Osteoblast (primary cell): ENCODE measurements around the gene DDO. TPM values are rescaled to one million over a fixed set of nuclear protein-coding genes. Genes with fewer than 3 reads are reported as not detected.

Source experiments
- DNase-seq: peaks from one replicate; pipeline ENCODE4 v3.0.0; 2011; ENCODE audit warnings: low spot score, mixed read lengths; ENCODE audit not compliant: insufficient read length; ENCODE audit errors: missing footprints
- H2AFZ ChIP-seq: 2 replicates; pipeline ENCODE4 v1.6.0; 2011; ENCODE audit warnings: mild to moderate bottlenecking, low read length
- H3K27ac ChIP-seq: 2 replicates; pipeline ENCODE4 v1.5.1; 2011; ENCODE audit warnings: mild to moderate bottlenecking, low read depth, low read length, moderate library complexity
- H3K27me3 ChIP-seq: 2 replicates; pipeline ENCODE4 v1.6.0; 2012; ENCODE audit warnings: mild to moderate bottlenecking, control low read depth, inconsistent platforms, low read length, moderate library complexity; ENCODE audit not compliant: insufficient read depth
- H3K36me3 ChIP-seq: 2 replicates; pipeline ENCODE4 v1.5.1; 2011; ENCODE audit warnings: mild to moderate bottlenecking, low read length, control low read depth, moderate library complexity; ENCODE audit not compliant: insufficient read depth
- H3K4me1 ChIP-seq: 2 replicates; pipeline ENCODE4 v1.5.1; 2011; ENCODE audit warnings: mild to moderate bottlenecking, low read length, control low read depth, moderate library complexity; ENCODE audit not compliant: insufficient read depth
- H3K4me2 ChIP-seq: 2 replicates; pipeline ENCODE4 v1.6.0; 2011; ENCODE audit warnings: mild to moderate bottlenecking, low read length; ENCODE audit not compliant: insufficient read depth
- H3K4me3 ChIP-seq: fragments of 200-600 bp; sonication (generic); 3 replicates; pipeline ENCODE4 v1.5.1; 2012; ENCODE audit warnings: mild to moderate bottlenecking, low read length, inconsistent platforms; ENCODE audit not compliant: insufficient read depth
- H3K79me2 ChIP-seq: 2 replicates; pipeline ENCODE4 v1.6.0; 2012; ENCODE audit warnings: mild to moderate bottlenecking, low read length, control low read depth, inconsistent platforms; ENCODE audit not compliant: insufficient read depth
- H3K9me3 ChIP-seq: 2 replicates; pipeline ENCODE4 v1.5.1; 2011; ENCODE audit warnings: low read depth, low read length, control low read depth
- H4K20me1 ChIP-seq: 2 replicates; pipeline ENCODE4 v1.6.0; 2012; ENCODE audit warnings: mild to moderate bottlenecking, low read length, control low read depth; ENCODE audit not compliant: insufficient read depth
- total RNA-seq: library from RNA; depleted of rRNA; stranded (reverse); fragments of >200 nt; gene quantifications from 2 replicates; pipeline ENCODE4 v1.2.3, GENCODE V29; 2012
- TF ChIP-seq, protein P1 (sequence below): IDR thresholded peaks from 2 replicates; pipeline ENCODE4 v1.5.1; 2011; ENCODE audit warnings: mild to moderate bottlenecking, low read depth, low read length, moderate library complexity; ENCODE audit errors: extremely low read depth

Gene DDO
- total RNA-seq, 1 donor: 3.6 TPM

DNA sequence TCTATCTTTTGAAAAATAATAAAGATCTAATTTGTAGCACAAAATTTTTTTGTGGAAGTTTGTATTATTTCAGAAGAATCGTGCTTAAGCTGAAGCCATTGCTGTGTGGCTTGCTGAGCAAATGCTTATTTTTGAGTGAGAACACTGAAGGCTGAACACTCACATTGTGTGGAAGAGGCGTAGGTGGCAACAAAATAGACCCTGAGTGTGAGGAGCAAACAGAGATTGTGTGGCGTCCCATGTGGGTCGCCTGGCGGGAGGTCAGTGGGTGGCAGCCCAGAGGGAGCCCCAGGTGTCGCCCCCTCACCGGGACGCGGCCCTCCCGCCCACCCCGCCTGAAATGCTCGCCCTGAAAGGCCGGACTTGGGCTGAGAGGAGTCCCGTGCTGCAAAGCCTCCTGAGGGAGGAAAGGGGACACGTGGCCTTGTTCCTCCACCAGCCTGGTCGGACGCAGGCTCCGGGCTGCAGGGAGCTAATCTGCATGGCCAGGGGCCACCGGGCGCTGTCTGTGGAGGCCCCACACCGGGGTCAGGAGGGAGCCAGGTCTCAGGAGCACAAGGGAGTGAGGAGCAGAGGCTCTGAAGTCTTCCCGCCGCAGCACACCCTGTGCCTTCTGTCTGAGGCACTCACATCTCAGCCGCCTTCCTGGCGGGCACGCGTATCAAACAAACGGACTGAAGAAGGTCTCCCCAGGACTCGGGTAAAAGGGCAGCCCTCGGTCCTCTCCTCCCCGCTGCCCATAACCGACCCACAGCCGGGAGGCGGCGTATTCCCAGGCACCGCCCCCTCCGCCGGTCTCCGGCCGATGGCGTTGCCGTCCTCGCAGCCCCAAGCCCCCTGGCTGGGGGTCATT is 15.9 kb downstream of the DDO start:
- no peaks in the 10 kb centered on the region for H3K36me3 ChIP-seq
- peak overlapping the region; percentile 53 for H3K4me2 ChIP-seq
- H3K4me1 ChIP-seq: no peaks in the 10 kb centered on the region
- H3K79me2 ChIP-seq: no peaks in the 10 kb centered on the region
- TF ChIP-seq, protein P1, sequence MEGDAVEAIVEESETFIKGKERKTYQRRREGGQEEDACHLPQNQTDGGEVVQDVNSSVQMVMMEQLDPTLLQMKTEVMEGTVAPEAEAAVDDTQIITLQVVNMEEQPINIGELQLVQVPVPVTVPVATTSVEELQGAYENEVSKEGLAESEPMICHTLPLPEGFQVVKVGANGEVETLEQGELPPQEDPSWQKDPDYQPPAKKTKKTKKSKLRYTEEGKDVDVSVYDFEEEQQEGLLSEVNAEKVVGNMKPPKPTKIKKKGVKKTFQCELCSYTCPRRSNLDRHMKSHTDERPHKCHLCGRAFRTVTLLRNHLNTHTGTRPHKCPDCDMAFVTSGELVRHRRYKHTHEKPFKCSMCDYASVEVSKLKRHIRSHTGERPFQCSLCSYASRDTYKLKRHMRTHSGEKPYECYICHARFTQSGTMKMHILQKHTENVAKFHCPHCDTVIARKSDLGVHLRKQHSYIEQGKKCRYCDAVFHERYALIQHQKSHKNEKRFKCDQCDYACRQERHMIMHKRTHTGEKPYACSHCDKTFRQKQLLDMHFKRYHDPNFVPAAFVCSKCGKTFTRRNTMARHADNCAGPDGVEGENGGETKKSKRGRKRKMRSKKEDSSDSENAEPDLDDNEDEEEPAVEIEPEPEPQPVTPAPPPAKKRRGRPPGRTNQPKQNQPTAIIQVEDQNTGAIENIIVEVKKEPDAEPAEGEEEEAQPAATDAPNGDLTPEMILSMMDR: no peak
- no peaks in the 10 kb centered on the region for H3K27me3 ChIP-seq
- no peak for DNase-seq
- no peak overlapping the region for H3K27ac ChIP-seq
- peak overlapping the region; percentile 66 for H3K4me3 ChIP-seq
- no peaks in the 10 kb centered on the region for H4K20me1 ChIP-seq
- H2AFZ ChIP-seq: peak overlapping the region; percentile 66
- H3K9me3 ChIP-seq: no peaks in the 10 kb centered on the region

DNA sequence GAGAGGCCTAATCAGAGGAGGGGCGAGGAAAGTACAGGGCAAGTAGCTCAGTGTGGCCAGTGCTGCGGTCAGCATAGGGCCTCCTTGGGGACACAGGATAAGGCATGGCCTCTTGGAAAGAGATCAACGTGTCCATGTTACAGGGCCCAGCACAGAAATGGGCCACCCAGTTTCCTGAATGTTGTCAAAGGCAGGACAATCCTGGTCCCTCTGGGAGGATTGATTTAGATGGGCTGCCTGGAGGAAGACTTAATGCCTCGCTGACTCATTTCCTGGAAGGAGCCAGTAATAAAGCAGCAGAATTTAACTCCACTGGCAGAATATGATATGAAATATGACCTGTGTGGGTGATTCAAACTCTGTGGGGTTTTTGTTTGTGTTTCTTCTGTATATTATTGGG is 16.6 kb downstream of the DDO start:
- Histone ChIP-seq H3K27ac (no peak overlapping the region), H4K20me1 (no peaks in the 10 kb centered on the region), H3K4me1 (no peaks in the 10 kb centered on the region), H3K79me2 (no peaks in the 10 kb centered on the region), H3K4me2 (peak overlapping the region; percentile 53), H3K36me3 (no peaks in the 10 kb centered on the region), H3K4me3 (no peak overlapping the region), H2AFZ (no peak overlapping the region), H3K27me3 (no peaks in the 10 kb centered on the region), H3K9me3 (no peaks in the 10 kb centered on the region)
- TF ChIP-seq, protein P1: no peak
- DNase-seq: peak; percentile 95

DNA sequence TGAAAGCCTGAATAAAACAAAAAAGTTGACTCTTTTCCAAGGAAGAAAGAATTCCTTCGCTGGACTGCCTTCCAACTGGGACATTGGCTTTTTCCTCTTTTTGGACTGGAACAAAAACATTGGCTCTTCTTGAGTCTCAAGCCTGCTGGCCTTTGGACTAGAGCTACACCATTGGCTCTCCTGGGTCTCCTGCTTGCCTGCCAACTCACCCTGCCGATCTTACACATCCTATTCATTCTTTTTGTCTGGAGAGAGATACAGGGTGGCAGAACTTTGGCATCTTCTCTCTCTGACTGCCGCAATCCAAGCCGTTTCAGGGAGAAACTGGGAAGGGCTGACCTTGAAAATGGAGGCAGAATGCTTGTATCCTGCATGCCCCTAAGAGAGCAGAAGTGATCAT is 20.2 kb downstream of the DDO start:
- no peak overlapping the region for H3K27ac ChIP-seq
- H3K79me2 ChIP-seq: no peaks in the 10 kb centered on the region
- H3K4me1 ChIP-seq: no peaks in the 10 kb centered on the region
- no peak overlapping the region for H3K4me2 ChIP-seq
- H3K4me3 ChIP-seq: no peak overlapping the region
- H3K27me3 ChIP-seq: peaks cover 2% of the 10 kb centered on the region
- H3K9me3 ChIP-seq: no peaks in the 10 kb centered on the region
- no peak for DNase-seq
- H2AFZ ChIP-seq: no peak overlapping the region
- no peaks in the 10 kb centered on the region for H4K20me1 ChIP-seq
- TF ChIP-seq, protein P1: no peak
- no peaks in the 10 kb centered on the region for H3K36me3 ChIP-seq

DNA sequence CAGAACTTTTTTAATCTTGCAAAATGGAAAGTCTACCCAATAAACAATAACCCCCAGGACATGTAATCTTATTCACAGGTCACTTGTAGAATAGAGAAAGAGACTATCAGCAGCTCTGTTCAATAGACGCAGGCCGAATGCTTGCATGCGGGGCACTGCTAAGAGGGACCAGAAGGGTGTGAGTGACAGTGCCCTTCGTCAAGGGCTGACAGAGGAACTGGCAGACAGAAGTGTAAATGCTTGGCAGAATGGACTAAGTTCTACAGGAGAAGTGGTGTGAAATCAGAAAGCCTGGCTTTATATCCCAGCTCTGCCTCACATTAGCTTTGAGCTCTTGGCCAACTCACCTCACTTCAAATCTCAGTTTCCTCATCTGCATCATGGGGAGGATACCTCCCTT is 21.0 kb downstream of the DDO start:
- Histone ChIP-seq H2AFZ (no peak overlapping the region), H3K27me3 (peaks cover 2% of the 10 kb centered on the region), H3K4me1 (no peaks in the 10 kb centered on the region), H3K79me2 (no peaks in the 10 kb centered on the region), H3K27ac (no peak overlapping the region), H4K20me1 (no peaks in the 10 kb centered on the region), H3K4me3 (no peak overlapping the region), H3K9me3 (no peaks in the 10 kb centered on the region), H3K4me2 (no peak overlapping the region), H3K36me3 (no peaks in the 10 kb centered on the region)
- no peak for DNase-seq
- TF ChIP-seq, protein P1: no peak
